AG08396 (cell line): ENCODE results near the gene SCFD2.

ENCODE experiments used
- DNase-seq: peaks from one replicate; pipeline ENCODE4 v3.0.0; 2012; ENCODE audit warnings: low spot score, mixed read lengths

Gene SCFD2

GRCh38 chr4:52952540-52952939 is 413.3 kb downstream of the SCFD2 start:
- DNase-seq, result no peak

- DNase-seq, result no peak
These were observed 414.8 kb downstream of the SCFD2 start for GRCh38 chr4:52951016-52951415.

GRCh38 chr4:52950226-52950625 is 415.6 kb downstream of the SCFD2 start:
- DNase-seq, result no peak

- no peak for DNase-seq
These were observed 416.5 kb downstream of the SCFD2 start for GRCh38 chr4:52949336-52949735.

- no peak for DNase-seq
These were observed 417.8 kb downstream of the SCFD2 start for GRCh38 chr4:52948057-52948423.

GRCh38 chr4:52947401-52948056 is 418.3 kb downstream of the SCFD2 start:
- DNase-seq, result no peak

- DNase-seq, result no peak
These were observed 419.0 kb downstream of the SCFD2 start for GRCh38 chr4:52946855-52947254.

- DNase-seq, result no peak
These were observed 419.9 kb downstream of the SCFD2 start for GRCh38 chr4:52945982-52946381.

- no peak for DNase-seq
These were observed 420.4 kb downstream of the SCFD2 start for GRCh38 chr4:52945326-52945898.

- DNase-seq, result no peak
These were observed 422.2 kb downstream of the SCFD2 start for GRCh38 chr4:52943677-52944076.

- no peak for DNase-seq
These were observed 422.9 kb downstream of the SCFD2 start for GRCh38 chr4:52942936-52943335.

GRCh38 chr4:52941450-52941849 is 424.4 kb downstream of the SCFD2 start:
- no peak for DNase-seq

GRCh38 chr4:52939739-52940138 is 426.1 kb downstream of the SCFD2 start:
- no peak for DNase-seq

GRCh38 chr4:52939325-52939724 is 426.5 kb downstream of the SCFD2 start:
- DNase-seq, result no peak

- DNase-seq, result no peak
These were observed 428.0 kb downstream of the SCFD2 start for GRCh38 chr4:52937829-52938228.

- no peak for DNase-seq
These were observed 429.1 kb downstream of the SCFD2 start for GRCh38 chr4:52936729-52937128.

- no peak for DNase-seq
These were observed 430.5 kb downstream of the SCFD2 start for GRCh38 chr4:52935317-52935716.

- no peak for DNase-seq
These were observed 432.1 kb downstream of the SCFD2 start for GRCh38 chr4:52933738-52934137.

GRCh38 chr4:52932591-52933470 is 433.0 kb downstream of the SCFD2 start:
- no peak for DNase-seq

- no peak for DNase-seq
These were observed 434.6 kb downstream of the SCFD2 start for GRCh38 chr4:52931243-52931642.

- no peak for DNase-seq
These were observed 439.5 kb downstream of the SCFD2 start for GRCh38 chr4:52926196-52926974.

- no peak for DNase-seq
These were observed 440.3 kb downstream of the SCFD2 start for GRCh38 chr4:52925531-52925968.
